ENCODE results near the gene PIGL. TPM values are rescaled to one million over a fixed set of nuclear protein-coding genes. Genes with fewer than 3 reads are reported as not detected.
A peak's percentile ranks its signal among the peaks of the same experiment; 100 is the strongest.

The PIGL gene
- total and polyA plus RNA-seq, 2 of the 4 experiments (the other 2 are of a cell fraction) = 17.9 to 29.5 TPM

DNA sequence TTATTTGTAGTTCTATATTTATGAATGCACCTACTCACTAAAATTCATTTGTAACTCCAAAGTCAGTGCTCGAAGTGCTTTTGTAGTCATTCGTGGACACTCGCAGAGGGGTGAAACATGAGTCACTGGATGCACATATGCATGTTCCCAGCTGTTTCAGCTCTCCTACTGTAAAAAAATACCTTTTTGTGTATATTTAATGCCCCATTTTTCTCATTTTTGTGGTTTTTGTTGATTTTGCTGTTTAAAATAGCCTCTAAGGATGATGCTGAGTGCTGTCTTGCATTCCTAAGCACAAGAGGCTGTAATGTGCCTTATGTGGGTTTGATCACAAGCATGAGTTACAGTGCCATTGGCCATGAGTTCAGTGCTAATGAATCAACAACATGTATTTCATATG, 105.6 kb downstream of the PIGL start:
- peaks cover 6% of the 10 kb centered on the region for H3K9me1 ChIP-seq (ENCODE audit: insufficient read depth, low read length)
- no CpG with 5 or more reads among the region's 3 CpGs for WGBS, 2 experiments (ENCODE audit: extremely low coverage in 2 of 2, insufficient read length in 1 of 2)
- H3K27ac ChIP-seq (ENCODE audit: insufficient read depth, low read length) = no peak overlapping the region
- CTCF ChIA-PET = no interaction called here
- H3K23ac ChIP-seq (ENCODE audit: low read depth, low read length) = no peak overlapping the region
- peak; percentile 99 for ATAC-seq (ENCODE audit: low read depth)
- no peak overlapping the region for H4K5ac ChIP-seq (ENCODE audit: low read depth, low read length)
- H2AFZ ChIP-seq (replicated peaks; ENCODE audit: low read length, poor library complexity) = no peak overlapping the region
- H4K20me1 ChIP-seq (ENCODE audit: insufficient read depth, low read length) = no peaks in the 10 kb centered on the region
- no peak overlapping the region for H3K4me2 ChIP-seq (ENCODE audit: low read depth, low read length)
- in situ Hi-C loops (cut with MboI; ENCODE audit: low sequenced_read_pairs) (no loop called here), intact Hi-C loops (cut with micrococcal nuclease) (loop anchor here (2.0 kb wide), 1 partner anchor 36 kb away; no protein-coding TSS in a partner anchor), dilution Hi-C loops (cut with HindIII; ENCODE audit: low sequenced_read_pairs, unreplicated experiment) (no loop called here)
- H2AK5ac ChIP-seq (ENCODE audit: low read depth, low read length) = no peak overlapping the region
- POLR2A ChIA-PET (ENCODE audit: unreplicated experiment) = no interaction called here
- TF ChIP-seq MAZ (IDR thresholded peaks at IDR 0.05; ENCODE audit: borderline replicate concordance, low read depth, low read length) (no peak), BHLHE40 (IDR thresholded peaks at IDR 0.05; ENCODE audit: low read depth, low read length) (0 out of 2 replicates have a peak, but pooled peaks have one; percentile 40), SMC3 (IDR thresholded peaks at IDR 0.05; ENCODE audit: low read depth, low read length) (no peak), MXI1 (IDR thresholded peaks at IDR 0.05; ENCODE audit: borderline replicate concordance, low read depth, low read length) (peak; percentile 36; the same call in 1 of the 2 replicates), RFX5 (IDR thresholded peaks at IDR 0.05; ENCODE audit: low read depth, low read length) (no peak), RCOR1 (IDR thresholded peaks at IDR 0.05; ENCODE audit: insufficient replicate concordance, low read length) (peak; percentile 87), FOS (IDR thresholded peaks at IDR 0.05; ENCODE audit: low read depth, low read length) (peak; percentile 66), MAFK (IDR thresholded peaks at IDR 0.05; ENCODE audit: low read depth, low read length) (peak; percentile 25; the same call in 1 of the 2 replicates), CHD1 (IDR thresholded peaks at IDR 0.05; ENCODE audit: low read depth, low read length) (0 out of 2 replicates have a peak, but pooled peaks have one; percentile 43), NFE2L2 (IDR thresholded peaks at IDR 0.05; ENCODE audit: low read depth, low read length) (peak; percentile 18; the same call in 1 of the 2 replicates)
- no peak overlapping the region for H4K91ac ChIP-seq (ENCODE audit: insufficient read depth, low read depth, low read length)
- no peak overlapping the region for H3K4me3 ChIP-seq (ENCODE audit: insufficient read depth, low read depth, low read length)
- H2BK15ac ChIP-seq (ENCODE audit: low read depth, low read length) = 0 out of 3 replicates have a peak overlapping the region, but pooled peaks have one; percentile 35
- H3K27me3 ChIP-seq (ENCODE audit: control insufficient read depth, insufficient read depth, low read length) = no peaks in the 10 kb centered on the region
- H3K36me3 ChIP-seq (ENCODE audit: control insufficient read depth, insufficient read depth, low read length) = peaks cover 6% of the 10 kb centered on the region
- 0 out of 2 replicates have a peak, but pooled peaks cover 2% of the 10 kb centered on the region for H3K4me1 ChIP-seq (ENCODE audit: control insufficient read depth, insufficient read depth, low read length)
- H4K8ac ChIP-seq (ENCODE audit: low read depth in 2 of 2, low read length in 2 of 2) = no peak overlapping the region
- H2AK9ac ChIP-seq (replicated peaks; ENCODE audit: low read depth, low read length, poor library complexity) = no peak overlapping the region
- no peak overlapping the region for H3K18ac ChIP-seq (ENCODE audit: low read depth, low read length)
- peak overlapping the region; percentile 58; the same call in 1 of the 2 replicates for H2BK20ac ChIP-seq (ENCODE audit: low read depth, low read length)
- peaks cover 0 to 4% of the 10 kb centered on the region in 2 experiments; a peak in 2 of 4 replicates for H3K79me1 ChIP-seq (ENCODE audit: low read depth in 1 of 2, low read length in 2 of 2)
- H3K4ac ChIP-seq (ENCODE audit: low read depth, low read length) = no peak overlapping the region
- no peak overlapping the region for H3K14ac ChIP-seq (replicated peaks; ENCODE audit: low read depth, low read length)
- BruUV-seq (replicated peaks) = no TSS peak
- no peaks in the 10 kb centered on the region for H3K9me3 ChIP-seq (ENCODE audit: control insufficient read depth, insufficient read depth, low read length)
- peak; percentile 96 for DNase-seq
- H3K9ac ChIP-seq (ENCODE audit: low read depth, low read length) = no peak overlapping the region
- no peak overlapping the region for H3K56ac ChIP-seq (ENCODE audit: extremely low read depth, insufficient read depth, low read length)
- 0 out of 2 replicates have a peak overlapping the region, but pooled peaks have one; percentile 67 for H2BK120ac ChIP-seq (ENCODE audit: low read depth, low read length)
- peak overlapping the region; percentile 66 for H2BK5ac ChIP-seq (ENCODE audit: low read depth, low read length, poor library complexity, severe bottlenecking)
